ENCODE data around the gene SRSF1. TPM values are rescaled to one million over a fixed set of nuclear protein-coding genes. Genes with fewer than 3 reads are reported as not detected.
A peak's percentile ranks its signal among the peaks of the same experiment; 100 is the strongest.

SRSF1 gene
- total RNA-seq, 4 donors from 2014 or later, result 122 to 174 (median 143) TPM

DNA sequence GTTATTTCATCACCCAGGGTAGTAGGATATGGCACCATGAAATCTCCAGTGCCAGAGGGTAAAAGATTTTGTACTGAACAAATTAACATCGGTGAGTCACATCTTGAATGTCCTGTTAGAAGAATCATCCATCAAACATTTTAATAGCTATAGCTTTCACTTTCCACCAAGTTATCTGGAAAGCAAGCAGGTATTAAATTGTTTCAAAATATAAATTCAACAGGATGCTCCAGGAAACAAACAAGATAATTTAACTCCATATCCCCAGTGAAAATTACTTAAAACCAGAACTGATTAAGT is 21.4 kb downstream of the SRSF1 start:
- DNase-seq, result no peak
- peaks cover 28 to 71% (median 39%) of the 10 kb centered on the region in 4 donors for H3K4me1 ChIP-seq
- peak overlapping the region; percentile 93 to 97 (median 96) for H3K27ac ChIP-seq
- H3K27me3 ChIP-seq, result no peaks in the 10 kb centered on the region
- peaks cover 0 to 14% (median 5%) of the 10 kb centered on the region in 4 donors for H3K36me3 ChIP-seq
- WGBS, 2 donors (ENCODE audit: low coverage in 1 of 2), result 0 to 16% methylated on average over 1 of the region's 1 CpG
- in situ Hi-C loops (cut with MboI; ENCODE audit: low pct_ligation_motif_present in 1 of 4, low pct_unique_long_range_greater_than_20kb in 1 of 4, low sequenced_read_pairs in 3 of 4) (loop anchor here in 1 of 4 donors (25.0 kb wide), 1 partner anchor 102 kb away; the partner anchor contains the start of gene DYNLL2), intact Hi-C loops (cut with DNase I; ENCODE audit: low total_unique reads) (loop anchor here (5.0 kb wide), 1 partner anchor 43 kb away; no protein-coding TSS in a partner anchor)
- TF ChIP-seq, protein P1, sequence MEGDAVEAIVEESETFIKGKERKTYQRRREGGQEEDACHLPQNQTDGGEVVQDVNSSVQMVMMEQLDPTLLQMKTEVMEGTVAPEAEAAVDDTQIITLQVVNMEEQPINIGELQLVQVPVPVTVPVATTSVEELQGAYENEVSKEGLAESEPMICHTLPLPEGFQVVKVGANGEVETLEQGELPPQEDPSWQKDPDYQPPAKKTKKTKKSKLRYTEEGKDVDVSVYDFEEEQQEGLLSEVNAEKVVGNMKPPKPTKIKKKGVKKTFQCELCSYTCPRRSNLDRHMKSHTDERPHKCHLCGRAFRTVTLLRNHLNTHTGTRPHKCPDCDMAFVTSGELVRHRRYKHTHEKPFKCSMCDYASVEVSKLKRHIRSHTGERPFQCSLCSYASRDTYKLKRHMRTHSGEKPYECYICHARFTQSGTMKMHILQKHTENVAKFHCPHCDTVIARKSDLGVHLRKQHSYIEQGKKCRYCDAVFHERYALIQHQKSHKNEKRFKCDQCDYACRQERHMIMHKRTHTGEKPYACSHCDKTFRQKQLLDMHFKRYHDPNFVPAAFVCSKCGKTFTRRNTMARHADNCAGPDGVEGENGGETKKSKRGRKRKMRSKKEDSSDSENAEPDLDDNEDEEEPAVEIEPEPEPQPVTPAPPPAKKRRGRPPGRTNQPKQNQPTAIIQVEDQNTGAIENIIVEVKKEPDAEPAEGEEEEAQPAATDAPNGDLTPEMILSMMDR (IDR thresholded peaks at IDR 0.05), result no peak
- peak in 1 of 3 donors; percentile 57 for TF ChIP-seq POLR2AphosphoS5 (IDR thresholded peaks at IDR 0.05)
- no peak for TF ChIP-seq EP300 (IDR thresholded peaks at IDR 0.05; ENCODE audit: low read depth)
- TF ChIP-seq POLR2A (IDR thresholded peaks at IDR 0.05), result no peak
- H3K4me3 ChIP-seq, result peak overlapping the region in 1 of 4 donors; percentile 9
- no peaks in the 10 kb centered on the region for H3K9me3 ChIP-seq

DNA sequence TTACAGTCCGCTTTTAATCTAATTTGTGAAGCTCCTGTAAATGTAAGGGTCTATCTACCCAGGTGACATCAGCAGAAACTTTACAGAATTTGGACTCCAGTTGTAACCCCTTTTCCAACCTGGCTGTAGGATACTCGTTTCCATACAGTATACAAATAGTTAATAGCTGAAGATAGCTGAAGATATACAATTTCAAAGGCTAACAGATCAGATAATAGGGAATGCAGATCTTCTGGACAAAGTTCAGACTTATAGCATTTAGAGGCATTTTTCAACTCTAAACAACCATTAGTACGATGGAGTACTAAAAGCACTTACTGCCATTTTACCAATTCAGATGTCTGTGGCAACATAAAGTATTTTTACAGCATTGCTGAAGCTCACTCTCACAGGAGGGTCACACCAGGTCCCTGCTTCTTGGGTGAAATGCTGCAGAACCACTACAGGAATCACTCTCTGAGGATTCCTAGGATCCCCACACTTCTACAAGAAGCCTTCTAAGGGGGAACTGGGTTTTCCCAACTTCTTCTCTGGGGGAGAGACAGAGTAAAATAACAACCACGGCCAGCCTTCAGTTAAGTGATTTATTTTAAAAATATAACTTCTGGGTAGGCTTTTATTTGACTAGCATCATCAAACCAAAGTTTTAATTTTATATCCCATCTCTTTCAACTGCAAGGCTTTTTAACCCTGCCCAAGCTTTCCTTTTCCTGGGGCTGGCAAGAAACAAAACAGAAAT is 21.9 kb downstream of the SRSF1 start:
- in situ Hi-C loops (cut with MboI; ENCODE audit: low pct_ligation_motif_present in 1 of 4, low pct_unique_long_range_greater_than_20kb in 1 of 4, low sequenced_read_pairs in 3 of 4) (loop anchor here in 1 of 4 donors (25.0 kb wide), 1 partner anchor 102 kb away; the partner anchor contains the start of gene DYNLL2), intact Hi-C loops (cut with DNase I; ENCODE audit: low total_unique reads) (loop anchor here (5.0 kb wide), 1 partner anchor 43 kb away; no protein-coding TSS in a partner anchor)
- WGBS, 2 donors (ENCODE audit: low coverage in 1 of 2), result 37 to 52% methylated on average over 4 of the region's 4 CpGs
- H3K4me3 ChIP-seq, result peak overlapping the region in 1 of 4 donors; percentile 9
- no peaks in the 10 kb centered on the region for H3K9me3 ChIP-seq
- no peak for TF ChIP-seq EP300 (IDR thresholded peaks at IDR 0.05; ENCODE audit: low read depth)
- no peak for TF ChIP-seq POLR2AphosphoS5 (IDR thresholded peaks at IDR 0.05)
- TF ChIP-seq POLR2A (IDR thresholded peaks at IDR 0.05), result no peak
- TF ChIP-seq, protein P1 (IDR thresholded peaks at IDR 0.05), result no peak
- peaks cover 0 to 19% (median 8%) of the 10 kb centered on the region in 4 donors for H3K36me3 ChIP-seq
- H3K4me1 ChIP-seq, result peaks cover 28 to 70% (median 39%) of the 10 kb centered on the region in 4 donors
- H3K27ac ChIP-seq, result peak overlapping the region; percentile 93 to 97 (median 96)
- no peak for DNase-seq
- no peaks in the 10 kb centered on the region for H3K27me3 ChIP-seq

DNA sequence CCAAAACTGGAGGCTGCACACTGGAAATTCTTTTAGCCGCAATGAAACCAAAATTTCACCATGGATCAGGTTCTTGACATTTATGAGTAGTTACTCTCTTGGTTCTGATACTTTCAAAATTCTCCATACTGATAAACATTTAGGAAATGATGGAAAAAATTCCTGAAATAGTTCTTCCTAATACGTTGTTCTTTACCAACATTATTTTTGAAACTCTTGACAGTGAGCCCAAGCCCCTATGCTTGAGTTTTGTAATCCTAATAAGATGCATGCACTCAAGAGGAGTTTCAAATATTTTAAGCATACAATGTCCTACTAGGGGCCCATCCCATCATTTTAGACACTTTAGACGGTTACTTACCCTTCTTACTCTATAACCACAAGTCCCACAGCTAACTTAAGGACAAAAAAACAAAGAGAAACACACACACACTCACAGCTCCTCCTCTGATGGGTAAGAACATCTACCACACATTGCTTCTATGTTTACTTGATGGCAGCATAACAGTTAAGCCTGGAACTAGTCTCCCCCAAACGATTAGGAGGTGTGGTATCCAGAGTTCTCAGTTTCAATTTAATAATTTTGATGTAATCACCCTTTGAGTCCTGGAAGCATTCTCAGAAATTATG is 22.7 kb downstream of the SRSF1 start:
- no peaks in the 10 kb centered on the region for H3K9me3 ChIP-seq
- no peaks in the 10 kb centered on the region for H3K27me3 ChIP-seq
- TF ChIP-seq POLR2A (IDR thresholded peaks at IDR 0.05) (no peak), EP300 (IDR thresholded peaks at IDR 0.05; ENCODE audit: low read depth) (no peak), POLR2AphosphoS5 (IDR thresholded peaks at IDR 0.05) (no peak)
- TF ChIP-seq, protein P1 (IDR thresholded peaks at IDR 0.05), result no peak
- H3K36me3 ChIP-seq, result peaks cover 0 to 26% (median 9%) of the 10 kb centered on the region in 4 donors
- no peak for DNase-seq
- H3K4me3 ChIP-seq, result peak overlapping the region in 1 of 4 donors; percentile 9
- intact Hi-C loops (cut with DNase I; ENCODE audit: low total_unique reads), result no loop called here
- in situ Hi-C loops (cut with MboI; ENCODE audit: low pct_ligation_motif_present in 1 of 4, low pct_unique_long_range_greater_than_20kb in 1 of 4, low sequenced_read_pairs in 3 of 4), result loop anchor here in 1 of 4 donors (25.0 kb wide), 1 partner anchor 103 kb away; the partner anchor contains the start of gene DYNLL2
- peaks cover 28 to 63% (median 38%) of the 10 kb centered on the region in 4 donors for H3K4me1 ChIP-seq
- H3K27ac ChIP-seq, result peak overlapping the region; percentile 93 to 97 (median 96)
- 38 to 52% methylated on average over 4 of the region's 4 CpGs for WGBS, 2 donors (ENCODE audit: low coverage in 1 of 2)

DNA sequence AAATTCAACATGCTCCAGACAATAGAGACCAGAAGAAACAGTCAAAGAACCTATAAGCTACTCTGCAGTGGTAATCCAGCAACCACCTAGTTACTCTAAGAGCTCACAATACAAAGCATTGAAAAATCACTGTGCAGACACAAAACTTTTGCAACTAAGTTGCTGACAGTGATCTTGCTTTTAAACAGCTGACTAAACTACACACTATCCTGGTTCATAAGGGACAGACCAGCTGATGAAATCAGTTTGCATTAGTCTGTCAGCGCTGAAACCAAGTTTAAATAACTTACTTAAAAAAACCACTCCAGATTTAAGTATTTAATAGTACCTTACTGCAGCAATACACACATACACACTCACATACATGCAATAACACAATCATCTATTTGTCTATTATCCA is 23.6 kb downstream of the SRSF1 start:
- intact Hi-C loops (cut with DNase I; ENCODE audit: low total_unique reads) (no loop called here), in situ Hi-C loops (cut with MboI; ENCODE audit: low pct_ligation_motif_present in 1 of 4, low pct_unique_long_range_greater_than_20kb in 1 of 4, low sequenced_read_pairs in 3 of 4) (loop anchor here in 1 of 4 donors (25.0 kb wide), 1 partner anchor 104 kb away; the partner anchor contains the start of gene DYNLL2)
- peaks cover 0 to 36% (median 14%) of the 10 kb centered on the region in 4 donors for H3K36me3 ChIP-seq
- peak overlapping the region in 3 of 4 donors; percentile 93 to 97 (median 96) for H3K27ac ChIP-seq
- H3K4me3 ChIP-seq, result no peak overlapping the region
- no peaks in the 10 kb centered on the region for H3K9me3 ChIP-seq
- no peaks in the 10 kb centered on the region for H3K27me3 ChIP-seq
- no peak for DNase-seq
- peaks cover 28 to 62% (median 33%) of the 10 kb centered on the region in 4 donors for H3K4me1 ChIP-seq
- TF ChIP-seq EP300 (IDR thresholded peaks at IDR 0.05; ENCODE audit: low read depth), result no peak
- TF ChIP-seq, protein P1 (IDR thresholded peaks at IDR 0.05), result no peak
- 67% methylated on average over 1 of the region's 1 CpG; no CpG with 5 or more reads in 1 of the 2 donors for WGBS, 2 donors (ENCODE audit: low coverage in 1 of 2)

Measured in transverse colon (tissue), 4 donors.